ENCODE data around the gene ADO. TPM values are rescaled to one million over a fixed set of nuclear protein-coding genes. Genes with fewer than 3 reads are reported as not detected.

ADO gene
- total and polyA plus RNA-seq, 2 donors from 2014 or later, result 13.0 to 18.5 TPM

GRCh38 chr10:62755662-62756653 is 48.6 kb upstream of the ADO start:
- no peaks in the 10 kb centered on the region for H3K27me3 ChIP-seq (ENCODE audit: control insufficient read depth, insufficient read depth, low read length)
- DNase-seq, result no peak
- H3K4me3 ChIP-seq (ENCODE audit: low read length in 3 of 3), result no peak overlapping the region
- no peak for TF ChIP-seq CTCF (IDR thresholded peaks at IDR 0.05; ENCODE audit: borderline replicate concordance, extremely low read depth, insufficient read depth)
- H3K9me3 ChIP-seq (ENCODE audit: control insufficient read depth in 2 of 3, insufficient read depth in 1 of 3, low read length in 3 of 3), result no peaks in the 10 kb centered on the region
- no peak for FAIRE-seq
- H3K9ac ChIP-seq (ENCODE audit: low read length in 3 of 3), result no peak overlapping the region
- H3K27ac ChIP-seq (ENCODE audit: low read depth in 2 of 2, low read length in 2 of 2), result no peak overlapping the region
- no peaks in the 10 kb centered on the region for H3K36me3 ChIP-seq (ENCODE audit: control insufficient read depth in 2 of 3, insufficient read depth in 3 of 3, low read length in 3 of 3)
- H3K4me1 ChIP-seq (ENCODE audit: control insufficient read depth in 2 of 3, insufficient read depth in 2 of 3, low read depth in 1 of 3, low read length in 3 of 3), result no peaks in the 10 kb centered on the region
- intact Hi-C loops (cut with DNase I), result no loop called here

GRCh38 chr10:62759599-62760175 is 44.8 kb upstream of the ADO start:
- DNase-seq, result no peak
- Histone ChIP-seq H3K9me3 (ENCODE audit: control insufficient read depth in 2 of 3, insufficient read depth in 1 of 3, low read length in 3 of 3) (no peaks in the 10 kb centered on the region), H3K27me3 (ENCODE audit: control insufficient read depth, insufficient read depth, low read length) (no peaks in the 10 kb centered on the region), H3K4me1 (ENCODE audit: control insufficient read depth in 2 of 3, insufficient read depth in 2 of 3, low read depth in 1 of 3, low read length in 3 of 3) (no peaks in the 10 kb centered on the region), H3K9ac (ENCODE audit: low read length in 3 of 3) (no peak overlapping the region), H3K4me3 (ENCODE audit: low read length in 3 of 3) (no peak overlapping the region), H3K36me3 (ENCODE audit: control insufficient read depth in 2 of 3, insufficient read depth in 3 of 3, low read length in 3 of 3) (no peaks in the 10 kb centered on the region), H3K27ac (ENCODE audit: low read depth in 2 of 2, low read length in 2 of 2) (peak overlapping the region in 1 of 2 donors; percentile 51)
- intact Hi-C loops (cut with DNase I), result no loop called here
- FAIRE-seq, result no peak
- TF ChIP-seq CTCF (IDR thresholded peaks at IDR 0.05; ENCODE audit: borderline replicate concordance, extremely low read depth, insufficient read depth), result no peak

GRCh38 chr10:62760401-62760800 is 44.1 kb upstream of the ADO start:
- TF ChIP-seq CTCF (IDR thresholded peaks at IDR 0.05; ENCODE audit: borderline replicate concordance, extremely low read depth, insufficient read depth), result no peak
- H3K27me3 ChIP-seq (ENCODE audit: control insufficient read depth, insufficient read depth, low read length), result no peaks in the 10 kb centered on the region
- FAIRE-seq (no peak), DNase-seq (peak in 1 of 5 donors; percentile 31)
- no peaks in the 10 kb centered on the region for H3K4me1 ChIP-seq (ENCODE audit: control insufficient read depth in 2 of 3, insufficient read depth in 2 of 3, low read depth in 1 of 3, low read length in 3 of 3)
- intact Hi-C loops (cut with DNase I), result no loop called here
- no peaks in the 10 kb centered on the region for H3K36me3 ChIP-seq (ENCODE audit: control insufficient read depth in 2 of 3, insufficient read depth in 3 of 3, low read length in 3 of 3)
- H3K9ac ChIP-seq (ENCODE audit: low read length in 3 of 3), result no peak overlapping the region
- H3K9me3 ChIP-seq (ENCODE audit: control insufficient read depth in 2 of 3, insufficient read depth in 1 of 3, low read length in 3 of 3), result no peaks in the 10 kb centered on the region
- no peak overlapping the region for H3K4me3 ChIP-seq (ENCODE audit: low read length in 3 of 3)
- peak overlapping the region in 1 of 2 donors; percentile 51 for H3K27ac ChIP-seq (ENCODE audit: low read depth in 2 of 2, low read length in 2 of 2)

Data from kidney (tissue), 14 donors.